Measurements from ENCODE around the gene IGFBPL1. TPM values are rescaled to one million over a fixed set of nuclear protein-coding genes. Genes with fewer than 3 reads are reported as not detected.
"Not testable (repeated sequence)": the region's sequence is repeated elsewhere in the genome, so short reads cannot be mapped to it uniquely, and the experiment has no call there.

IGFBPL1 gene
- total RNA-seq = 42.0 TPM

- FAIRE-seq (no peak), DNase-seq (ENCODE audit: low spot score in 2 of 2) (peak; percentile 55 to 64)
These were observed at the start of gene IGFBPL1 for GRCh38 chr9:38423973-38424843. IGFBPL1 (minus strand) TSS chr9:38424454; CDS start chr9:38424424, 30 bp downstream.

DNA sequence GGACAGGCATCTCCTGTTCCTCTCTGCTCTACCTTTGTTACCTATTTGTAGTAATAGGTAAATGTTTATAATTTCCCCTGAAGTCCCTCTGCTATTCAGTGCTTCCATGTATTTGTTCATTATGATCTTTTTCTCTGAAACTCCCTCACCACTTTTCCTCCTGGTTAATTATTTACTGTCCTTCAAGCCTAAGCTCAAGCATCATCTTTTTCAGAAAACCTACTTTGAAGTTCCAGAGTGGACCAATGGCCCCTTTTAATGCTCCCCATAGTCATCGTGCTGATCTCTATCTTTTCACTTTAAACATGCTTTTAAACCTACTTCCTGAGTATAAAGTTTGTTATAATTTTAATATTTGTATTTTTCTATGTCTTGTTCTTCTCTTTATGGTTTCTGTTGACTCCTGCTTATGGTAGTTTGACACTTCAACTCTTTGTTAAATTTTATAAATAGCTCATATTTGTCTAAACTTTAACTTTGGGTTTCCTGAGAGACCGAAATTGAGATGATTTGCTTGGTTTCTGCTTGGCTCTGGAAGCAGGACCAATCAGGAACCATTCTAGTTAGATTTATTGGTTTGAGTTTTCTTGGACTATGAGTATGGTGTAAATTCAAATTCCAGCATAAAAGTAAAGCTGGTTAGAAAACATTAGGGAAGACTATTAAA, 48.5 kb upstream of the IGFBPL1 start:
- FAIRE-seq; DNase-seq (ENCODE audit: low spot score in 2 of 2): not testable (repeated sequence)

DNA sequence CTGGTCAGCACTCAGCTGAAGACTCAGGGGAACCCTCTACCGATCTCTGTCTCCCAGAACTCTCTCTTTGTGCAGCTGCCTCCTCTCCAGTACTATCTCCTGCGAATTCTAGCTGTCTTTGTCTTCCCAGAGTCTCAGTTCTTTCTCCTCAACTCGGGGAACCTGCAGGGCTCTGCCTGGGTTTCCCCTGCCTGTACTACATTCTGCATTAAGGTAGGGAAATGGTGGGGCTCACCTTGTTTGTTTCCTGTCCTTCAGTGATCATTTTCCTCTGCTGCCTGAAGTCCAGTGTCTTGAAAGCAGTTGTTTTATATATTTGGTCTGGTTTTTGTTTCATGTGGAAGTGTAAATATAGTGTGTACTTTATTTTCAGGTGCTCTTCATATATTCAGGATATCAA, 43.1 kb upstream of the IGFBPL1 start:
- DNase-seq (ENCODE audit: low spot score in 2 of 2) (no peak), FAIRE-seq (no peak)

DNA sequence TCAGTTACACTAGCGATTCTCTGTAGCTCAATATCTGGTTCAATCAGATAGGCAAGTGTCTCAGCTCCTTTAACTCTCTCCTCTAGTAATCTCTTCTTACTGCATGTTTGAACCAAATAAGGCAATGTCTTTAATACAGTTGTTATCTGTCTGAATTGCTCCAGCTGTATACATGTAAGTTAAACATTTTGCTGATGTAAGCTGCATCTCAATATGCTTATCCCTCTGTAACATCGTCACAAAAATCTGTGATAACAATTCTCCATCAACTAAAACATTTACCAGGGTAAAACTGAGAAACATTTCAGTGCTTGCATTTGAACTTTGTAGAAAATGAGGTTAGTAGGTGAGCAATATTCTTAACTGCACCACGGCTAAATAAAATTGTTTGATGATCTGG, 29.6 kb upstream of the IGFBPL1 start:
- no peak for FAIRE-seq
- no peak for DNase-seq (ENCODE audit: low spot score in 2 of 2)

- no peak for FAIRE-seq
- no peak for DNase-seq (ENCODE audit: low spot score in 2 of 2)
These were observed 26.9 kb upstream of the IGFBPL1 start for GRCh38 chr9:38451162-38451561.

DNA sequence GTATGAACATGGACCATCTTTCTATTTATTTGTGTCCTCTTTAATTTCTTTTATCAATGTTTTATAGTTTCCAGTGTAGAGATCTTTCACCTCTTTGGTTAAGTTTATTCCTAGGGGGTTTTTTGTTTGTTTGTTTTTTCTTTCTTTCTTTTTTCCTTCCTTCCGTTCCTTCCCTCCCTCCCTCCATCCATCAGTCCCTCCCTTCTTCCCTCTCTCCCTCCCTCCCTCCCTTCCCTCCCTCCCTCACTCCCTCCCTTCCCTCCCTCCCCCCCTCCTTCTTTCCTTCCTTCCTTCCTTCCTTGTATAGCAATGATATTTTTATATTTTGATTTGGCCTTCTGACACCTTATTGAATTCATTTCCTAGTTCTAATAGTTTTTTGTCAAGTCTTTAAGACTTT, 23.4 kb upstream of the IGFBPL1 start:
- DNase-seq (ENCODE audit: low spot score in 2 of 2) = no peak
- no peak for FAIRE-seq

DNA sequence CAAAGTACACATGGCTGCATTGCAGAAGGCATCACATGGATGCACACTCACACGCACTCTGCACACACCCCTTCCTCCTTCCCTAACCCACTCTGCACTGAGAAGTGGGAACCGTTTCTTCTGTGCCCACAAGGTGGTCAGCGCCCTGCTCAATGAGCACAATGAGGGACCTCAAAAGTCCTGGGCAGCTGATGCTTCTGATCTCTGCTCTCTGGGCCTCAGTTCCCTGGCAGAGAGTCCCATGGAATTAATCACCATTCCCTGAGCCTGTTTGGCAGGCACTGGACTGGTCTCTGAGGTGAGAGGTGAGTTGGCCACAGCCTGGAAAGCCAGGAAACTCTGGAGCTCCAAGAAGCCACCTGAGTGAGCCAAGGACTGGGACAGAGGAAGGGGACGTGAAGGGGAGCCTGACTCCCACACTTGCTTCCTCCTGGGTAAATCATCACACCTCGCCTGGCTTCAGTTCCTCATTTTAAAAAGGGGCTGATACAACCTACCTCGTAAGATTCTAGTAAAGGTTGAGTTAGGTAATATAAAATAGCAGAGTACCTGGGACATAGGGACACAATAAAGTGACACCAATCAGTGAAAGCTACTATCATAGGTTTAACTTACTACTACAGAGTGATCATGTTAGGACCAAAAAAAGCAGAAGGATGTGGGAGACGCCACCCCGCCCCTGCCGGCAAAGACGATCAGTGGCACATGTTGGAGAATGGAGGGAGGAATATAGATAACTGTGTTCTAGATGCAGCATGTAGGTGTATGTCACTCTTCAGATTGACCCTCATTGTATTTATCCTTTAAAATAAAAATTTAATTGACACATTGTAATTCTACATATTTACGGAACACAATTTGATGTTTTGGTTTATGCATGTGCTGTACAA, 21.1 kb upstream of the IGFBPL1 start:
- DNase-seq (ENCODE audit: low spot score in 2 of 2) = no peak
- no peak for FAIRE-seq

- DNase-seq (ENCODE audit: low spot score in 2 of 2) (no peak), FAIRE-seq (no peak)
These were observed 19.3 kb upstream of the IGFBPL1 start for GRCh38 chr9:38443597-38443996.

GRCh38 chr9:38443181-38443580, 18.9 kb upstream of the IGFBPL1 start:
- DNase-seq (ENCODE audit: low spot score in 2 of 2) (no peak), FAIRE-seq (no peak)

GRCh38 chr9:38442473-38443096, 18.3 kb upstream of the IGFBPL1 start:
- FAIRE-seq (no peak), DNase-seq (ENCODE audit: low spot score in 2 of 2) (no peak)

GRCh38 chr9:38441347-38442085, 17.3 kb upstream of the IGFBPL1 start:
- FAIRE-seq (no peak), DNase-seq (ENCODE audit: low spot score in 2 of 2) (no peak)

GRCh38 chr9:38440516-38440915, 16.3 kb upstream of the IGFBPL1 start:
- DNase-seq (ENCODE audit: low spot score in 2 of 2) (no peak), FAIRE-seq (no peak)

GRCh38 chr9:38439916-38440301, 15.7 kb upstream of the IGFBPL1 start:
- DNase-seq (ENCODE audit: low spot score in 2 of 2) (no peak), FAIRE-seq (no peak)

DNA sequence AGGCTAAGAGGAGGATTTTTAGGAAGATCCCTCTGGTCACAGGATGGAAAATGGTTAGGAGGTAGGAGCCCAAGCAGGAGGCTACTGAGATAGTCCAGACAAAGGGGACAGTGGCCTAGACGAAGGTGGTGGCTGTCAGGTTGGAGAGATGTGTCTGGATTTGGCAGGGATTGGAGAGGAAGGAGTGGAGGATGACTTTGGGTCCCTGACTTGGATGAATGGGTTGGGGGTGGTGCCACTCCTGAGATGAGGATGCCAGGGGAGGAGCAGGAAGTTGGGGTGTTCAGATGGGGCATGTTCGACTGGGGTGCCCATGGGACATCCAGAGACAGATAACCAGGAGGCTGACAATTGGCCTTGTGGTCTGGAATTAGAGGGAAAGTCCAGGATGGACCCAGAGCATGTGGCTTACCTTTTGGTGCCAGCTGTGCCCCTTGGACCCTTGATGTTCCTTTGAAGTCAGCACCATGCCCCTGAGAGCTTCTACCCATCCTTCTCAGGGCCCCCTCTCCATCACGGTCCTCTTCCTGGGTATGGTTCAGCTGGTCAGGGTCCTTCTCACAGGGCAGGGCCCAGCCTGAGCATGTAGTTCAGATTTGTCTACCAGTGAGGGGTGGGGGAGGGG, 15.1 kb upstream of the IGFBPL1 start:
- FAIRE-seq (no peak), DNase-seq (ENCODE audit: low spot score in 2 of 2) (no peak)

GRCh38 chr9:38437193-38437823, 13.1 kb upstream of the IGFBPL1 start:
- DNase-seq (ENCODE audit: low spot score in 2 of 2) = no peak
- FAIRE-seq = no peak

- DNase-seq (ENCODE audit: low spot score in 2 of 2) (no peak), FAIRE-seq (no peak)
These were observed 12.5 kb upstream of the IGFBPL1 start for GRCh38 chr9:38436708-38437107.

DNA sequence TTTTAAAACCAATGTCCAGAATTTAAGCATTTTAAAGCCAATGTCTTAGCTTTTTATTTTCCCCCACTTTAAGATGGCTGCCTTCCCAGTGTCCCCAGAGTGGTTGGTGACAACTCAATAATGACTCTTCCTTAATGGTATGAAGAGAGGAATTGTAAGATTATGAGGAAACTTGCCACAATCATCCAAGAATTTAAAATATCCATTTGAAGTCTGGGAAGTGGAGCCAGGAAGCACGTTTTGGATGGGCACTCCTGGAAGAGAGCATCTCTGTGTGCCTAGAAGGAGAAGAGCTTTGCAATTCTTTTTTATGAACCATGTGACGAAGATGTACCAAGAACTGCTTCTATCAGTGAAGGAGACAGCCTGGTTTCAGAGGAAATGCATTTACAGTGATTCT, 11.3 kb upstream of the IGFBPL1 start:
- DNase-seq (ENCODE audit: low spot score in 2 of 2) (no peak), FAIRE-seq (no peak)

- no peak for FAIRE-seq
These were observed 10.6 kb upstream of the IGFBPL1 start for GRCh38 chr9:38434853-38435252.

DNA sequence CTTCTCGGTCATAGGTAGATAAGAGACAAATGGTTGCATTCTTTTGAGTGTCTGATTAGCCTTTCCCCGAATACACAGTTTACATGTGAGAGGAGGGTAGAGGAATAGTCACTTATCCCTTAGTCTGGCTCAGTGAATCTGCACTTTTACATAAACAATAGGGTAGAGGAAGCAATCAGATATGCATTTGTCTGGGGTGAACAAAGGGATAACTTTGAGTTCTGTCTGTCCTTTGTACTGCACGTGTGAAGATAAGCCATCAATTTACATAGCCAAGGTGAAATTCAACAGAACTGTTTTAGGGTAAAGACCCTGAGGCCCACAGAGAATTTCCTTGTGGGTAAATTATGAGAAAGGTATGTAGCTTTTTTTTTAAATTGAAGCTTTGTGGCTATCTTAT, 10.1 kb upstream of the IGFBPL1 start:
- DNase-seq (ENCODE audit: low spot score in 2 of 2) = no peak
- FAIRE-seq = no peak

More at GRCh38 chr9:38434853-38435252, 10.6 kb upstream of the IGFBPL1 start:
- DNase-seq (ENCODE audit: low spot score in 2 of 2) = no peak

All from frontal cortex (tissue), 4 donors.